MCF 10A (cell line): ENCODE data around the gene TAF4. TPM values are rescaled to one million over a fixed set of nuclear protein-coding genes. Genes with fewer than 3 reads are reported as not detected.
"Not testable (repeated sequence)": the region's sequence is repeated elsewhere in the genome, so short reads cannot be mapped to it uniquely, and the experiment has no call there.

Experiments
- BruUV-seq: library from RNA; stranded (reverse); fragments of 400-500 nt; replicated peaks from 2 replicates; lab custom pipeline; 2021; lab: Mats Ljungman, UMichigan
- CTCF ChIA-PET: fragments of 300-600 bp; sonication (Branson Sonifier 250); formaldehyde crosslinking; extraction: SDS; loops from one replicate; lab custom pipeline; 2021; ENCODE audit warnings: antibody characterized with exemption, inconsistent platforms; lab: Yijun Ruan, JAX
- POLR2A ChIA-PET: fragments of 300-600, 350-650 bp; sonication (Branson Sonifier 250); formaldehyde crosslinking; extraction: SDS; loops from one replicate; lab custom pipeline; 2020; ENCODE audit warnings: antibody characterized with exemption, inconsistent platforms; lab: Yijun Ruan, JAX
- DNase-seq: peaks from one replicate; pipeline ENCODE4 v3.0.0-alpha.2; 2018; ENCODE audit not compliant: unreplicated experiment
- H3K27ac Mint-ChIP-seq: one replicate; pipeline ENCODE4 v1.8.0; 2022; ENCODE audit warnings: mild to moderate bottlenecking, low read depth, mixed read lengths; ENCODE audit not compliant: unreplicated experiment
- H3K27me3 Mint-ChIP-seq: one replicate; pipeline ENCODE4 v1.8.0; 2022; ENCODE audit warnings: mixed read lengths; ENCODE audit not compliant: insufficient read depth, unreplicated experiment
- H3K36me3 Mint-ChIP-seq: one replicate; pipeline ENCODE4 v1.8.0; 2022; ENCODE audit warnings: mild to moderate bottlenecking, moderate library complexity, mixed read lengths; ENCODE audit not compliant: insufficient read depth, unreplicated experiment
- H3K4me1 Mint-ChIP-seq: one replicate; pipeline ENCODE4 v1.8.0; 2022; ENCODE audit warnings: mixed read lengths; ENCODE audit not compliant: insufficient read depth, unreplicated experiment
- H3K4me3 Mint-ChIP-seq: one replicate; pipeline ENCODE4 v1.8.0; 2022; ENCODE audit warnings: mild to moderate bottlenecking, moderate library complexity, mixed read lengths; ENCODE audit not compliant: unreplicated experiment
- H3K9me3 Mint-ChIP-seq: one replicate; pipeline ENCODE4 v1.8.0; 2022; ENCODE audit warnings: mixed read lengths; ENCODE audit not compliant: unreplicated experiment
- CTCF ChIP-seq: fragments of 200-600 bp; IDR thresholded peaks from one replicate; pipeline ENCODE4 v1.8.0; 2022; ENCODE audit warnings: antibody characterized with exemption, mild to moderate bottlenecking; ENCODE audit not compliant: unreplicated experiment
- intact Hi-C: fragments of 100-400 bp; cut with micrococcal nuclease; formaldehyde crosslinking; loops from 2 replicates; pipeline ENCODE4 v1.14.1; 2022
- total RNA-seq: library from RNA; stranded (reverse); gene quantifications from 2 replicates; pipeline ENCODE4 v1.2.3, GENCODE V29; 2022

The TAF4 gene
- total RNA-seq, 1 experiment from 2014 or later, result 15.9 TPM

- intact Hi-C loops, result no loop called here
- H3K27ac Mint-ChIP-seq, result no peak overlapping the region
- POLR2A ChIA-PET, result no interaction called here
- no TSS peak for BruUV-seq
- no peak for DNase-seq
- no peak overlapping the region for H3K4me3 Mint-ChIP-seq
- no peaks in the 10 kb centered on the region for H3K4me1 Mint-ChIP-seq
- CTCF ChIA-PET, result interaction anchor here (0.6 kb wide), 1 partner anchor 34 kb away, joined by 4 read pairs; no protein-coding TSS in a partner anchor
- H3K27me3 Mint-ChIP-seq, result no peaks in the 10 kb centered on the region
- H3K36me3 Mint-ChIP-seq, result peaks cover 41% of the 10 kb centered on the region
- no peak for TF ChIP-seq CTCF
- no peaks in the 10 kb centered on the region for H3K9me3 Mint-ChIP-seq
Observed at GRCh38 chr20:61972636-61973508, 92.8 kb downstream of the TAF4 start.

GRCh38 chr20:61971595-61971994 lies 94.1 kb downstream of the TAF4 start:
- H3K27me3 Mint-ChIP-seq, DNase-seq, CTCF ChIA-PET, H3K4me3 Mint-ChIP-seq, H3K27ac Mint-ChIP-seq, intact Hi-C loops, POLR2A ChIA-PET, BruUV-seq, H3K4me1 Mint-ChIP-seq, H3K9me3 Mint-ChIP-seq: not testable (repeated sequence)
- peaks cover 30% of the 10 kb centered on the region for H3K36me3 Mint-ChIP-seq

GRCh38 chr20:61970357-61970756 lies 95.3 kb downstream of the TAF4 start:
- no peak for DNase-seq
- Mint-ChIP-seq H3K27ac (no peak overlapping the region), H3K9me3 (no peaks in the 10 kb centered on the region), H3K4me1 (no peaks in the 10 kb centered on the region), H3K4me3 (no peak overlapping the region), H3K27me3 (no peaks in the 10 kb centered on the region), H3K36me3 (peaks cover 23% of the 10 kb centered on the region)
- CTCF ChIA-PET, result no interaction called here
- POLR2A ChIA-PET, result no interaction called here
- intact Hi-C loops, result no loop called here
- no TSS peak for BruUV-seq
- TF ChIP-seq CTCF, result no peak

GRCh38 chr20:61969806-61970205 lies 95.9 kb downstream of the TAF4 start:
- intact Hi-C loops, result no loop called here
- POLR2A ChIA-PET, result no interaction called here
- H3K9me3 Mint-ChIP-seq, result no peaks in the 10 kb centered on the region
- no peak overlapping the region for H3K27ac Mint-ChIP-seq
- peaks cover 19% of the 10 kb centered on the region for H3K36me3 Mint-ChIP-seq
- CTCF ChIA-PET, result interaction anchor here (0.9 kb wide), 1 partner anchor 41 kb away, joined by 5 read pairs; no protein-coding TSS in a partner anchor
- no peak for DNase-seq
- H3K4me3 Mint-ChIP-seq, result no peak overlapping the region
- no TSS peak for BruUV-seq
- no peak for TF ChIP-seq CTCF
- no peaks in the 10 kb centered on the region for H3K27me3 Mint-ChIP-seq
- no peaks in the 10 kb centered on the region for H3K4me1 Mint-ChIP-seq
